IPS-18c (cell line): ENCODE data around the gene ANKRD55.
"Not testable (repeated sequence)": the region's sequence is repeated elsewhere in the genome, so short reads cannot be mapped to it uniquely, and the experiment has no call there.

Experiments
- H3K4me3 ChIP-seq: 2 replicates; pipeline ENCODE4 v1.7.0; 2013; ENCODE audit warnings: low read depth, mild to moderate bottlenecking, low read length, moderate library complexity; ENCODE audit not compliant: insufficient read depth
- H3K9me3 ChIP-seq: one replicate; pipeline ENCODE4 v1.6.1; 2013; ENCODE audit warnings: mild to moderate bottlenecking, low read length, moderate library complexity; ENCODE audit not compliant: control insufficient read depth, insufficient read depth

Gene ANKRD55

DNA sequence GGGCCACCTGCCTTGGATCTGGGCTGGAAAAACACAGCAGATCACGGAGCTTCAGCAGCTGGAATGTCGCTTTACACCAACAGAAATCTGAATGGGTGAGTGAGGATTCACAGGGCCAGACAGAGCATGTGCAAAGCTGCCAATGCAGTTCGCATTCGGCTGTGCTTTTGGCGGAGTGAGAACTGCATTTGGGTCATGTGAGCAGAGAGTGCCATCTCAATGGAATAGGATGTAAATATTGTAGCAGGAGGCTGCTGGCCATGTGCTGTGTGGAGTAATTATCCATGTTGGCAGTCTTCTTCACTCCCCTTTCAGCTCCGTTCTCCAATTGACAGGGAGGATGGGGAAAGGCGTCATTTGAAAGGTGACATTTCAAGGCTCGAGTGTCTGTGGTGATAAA is at the start of gene ANKRD55:
TSS of gene ANKRD55 (minus strand) at position 101 of the 400 bp plus-strand sequence. CDS start 417 bp downstream, outside the sequence.
- Histone ChIP-seq H3K4me3 (no peak within 1 kb of the TSS), H3K9me3 (no peaks in the 10 kb centered on the region)

DNA sequence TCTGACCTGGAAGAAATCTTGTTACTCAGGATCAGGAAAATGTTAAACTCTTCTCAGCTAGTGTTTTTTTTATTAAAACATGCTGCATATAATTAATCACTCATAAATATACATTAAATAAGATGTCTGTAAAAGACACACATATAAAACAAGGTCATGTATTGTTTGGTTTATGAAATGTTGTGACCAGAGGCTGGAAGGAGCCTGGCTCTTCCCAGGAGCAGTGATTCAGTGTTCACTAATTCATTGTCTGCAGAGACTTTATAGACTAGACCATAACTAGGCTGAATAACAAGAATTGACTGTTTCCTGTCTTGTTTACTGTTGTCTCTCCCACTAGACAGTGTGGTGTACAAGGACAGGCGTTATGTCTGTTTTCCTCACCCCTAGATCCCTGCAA is 49.1 kb upstream of the ANKRD55 start:
- Histone ChIP-seq H3K9me3 (no peaks in the 10 kb centered on the region), H3K4me3 (no peak overlapping the region)

DNA sequence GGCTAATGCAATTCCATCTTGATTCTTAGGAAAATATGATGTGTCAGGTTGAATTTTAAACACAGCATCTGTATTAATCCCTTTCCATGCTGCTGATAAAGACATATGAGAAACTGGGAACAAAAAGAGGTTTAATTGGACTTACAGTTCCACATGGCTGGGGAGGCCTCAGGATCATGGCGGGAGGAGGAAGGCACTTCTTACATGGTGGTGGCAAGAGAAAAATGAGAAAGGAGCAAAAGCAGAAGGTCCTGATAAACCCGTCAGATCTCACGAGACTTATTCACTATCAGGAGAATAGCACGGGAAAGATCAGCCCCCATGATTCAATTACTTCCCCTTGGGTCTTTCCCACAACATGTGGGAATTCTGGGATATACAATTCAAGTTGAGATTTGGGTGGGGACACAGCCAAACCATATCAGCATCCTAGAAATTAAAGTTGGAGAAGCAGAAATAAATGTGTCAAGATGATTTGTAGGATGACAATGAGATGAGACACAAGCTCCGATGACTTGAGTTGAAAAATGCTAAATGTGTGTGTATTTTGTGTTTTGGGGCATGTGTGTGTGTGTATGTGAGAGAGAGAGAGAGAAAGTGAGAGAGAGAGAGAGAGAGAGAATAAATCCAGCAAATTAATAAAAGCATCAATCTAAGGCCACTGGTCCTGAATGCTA is 48.5 kb upstream of the ANKRD55 start:
- H3K9me3 ChIP-seq: no peaks in the 10 kb centered on the region
- H3K4me3 ChIP-seq: no peak overlapping the region

DNA sequence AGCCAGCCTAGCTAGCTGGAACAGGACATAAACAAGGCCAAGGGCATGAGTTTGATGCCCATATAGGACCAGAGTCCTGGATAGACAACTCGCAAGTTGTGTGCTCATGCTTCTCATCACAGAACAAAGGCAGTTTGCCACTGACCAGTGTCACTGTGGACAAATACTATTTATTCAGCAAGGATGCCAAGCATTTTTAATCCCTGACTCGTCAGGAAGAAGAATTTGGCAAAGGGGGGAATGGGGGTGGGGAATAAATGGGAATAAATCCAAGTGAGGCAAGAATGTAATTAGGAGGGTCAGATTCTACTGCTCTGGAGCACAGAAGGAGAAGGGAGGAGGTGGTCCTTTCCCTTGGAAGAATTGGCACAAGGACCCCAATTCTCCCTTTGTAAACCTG is 46.8 kb upstream of the ANKRD55 start:
- no peaks in the 10 kb centered on the region for H3K9me3 ChIP-seq
- H3K4me3 ChIP-seq: no peak overlapping the region

DNA sequence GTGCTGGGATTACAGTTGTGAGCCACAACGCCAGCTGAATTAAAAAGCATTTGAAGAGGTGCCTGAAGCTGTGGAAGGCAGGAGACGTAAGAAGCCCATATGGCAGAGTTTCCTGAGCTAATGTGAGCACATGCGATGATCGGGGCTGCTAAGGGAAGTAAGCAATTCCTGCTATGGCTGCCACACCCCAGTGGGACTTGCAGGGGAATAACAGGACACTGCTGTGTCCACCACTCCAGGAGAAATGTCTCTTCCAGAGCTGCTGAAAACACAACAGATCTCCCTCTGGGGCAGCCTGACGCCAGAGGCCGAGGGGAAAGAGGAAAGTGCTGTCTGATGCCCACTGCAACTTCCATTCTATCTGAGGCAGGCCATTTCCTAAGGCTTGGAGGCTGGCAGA is 46.2 kb upstream of the ANKRD55 start:
- no peak overlapping the region for H3K4me3 ChIP-seq
- no peaks in the 10 kb centered on the region for H3K9me3 ChIP-seq

DNA sequence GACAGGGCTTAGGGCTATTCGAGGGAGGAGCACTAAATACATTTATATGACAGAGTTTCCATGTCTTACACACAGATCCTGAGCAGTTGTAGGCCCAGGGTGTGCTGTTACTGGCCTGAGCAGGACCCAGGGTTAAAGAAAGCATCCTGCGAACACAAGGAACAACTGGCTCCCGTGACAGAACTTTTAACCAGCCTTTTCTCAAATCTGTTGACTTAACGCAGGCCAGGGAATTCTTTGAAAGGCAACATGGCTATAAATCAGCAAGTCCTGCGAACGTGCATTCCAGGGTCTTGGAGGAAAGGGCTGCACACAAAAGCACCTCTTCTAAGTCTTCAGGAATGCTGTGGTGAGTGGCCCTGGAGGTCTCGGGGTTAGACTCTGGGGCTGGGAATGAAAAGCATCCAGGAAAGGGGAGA is 45.2 kb upstream of the ANKRD55 start:
- Histone ChIP-seq H3K4me3 (no peak overlapping the region), H3K9me3 (no peaks in the 10 kb centered on the region)

DNA sequence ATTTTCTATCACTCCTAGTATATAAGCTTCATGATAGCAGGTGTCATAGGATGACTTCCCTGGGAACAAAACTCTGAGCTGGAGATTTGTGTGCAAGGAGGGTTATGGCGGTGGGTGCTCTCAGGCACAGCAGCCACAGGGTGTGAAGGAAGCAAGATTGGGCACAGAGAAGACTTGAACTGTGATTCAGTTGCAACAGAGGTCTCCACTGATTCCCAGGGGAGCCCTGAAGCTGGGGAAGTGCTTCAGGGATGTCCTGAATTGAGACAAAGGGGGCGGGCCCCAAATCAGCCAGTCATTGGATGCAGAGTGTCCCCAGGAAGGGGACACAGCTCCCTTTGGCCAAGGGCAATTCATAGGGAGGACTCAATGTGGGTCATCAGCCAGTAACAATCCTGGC is 44.4 kb upstream of the ANKRD55 start:
- Histone ChIP-seq H3K4me3 (no peak overlapping the region), H3K9me3 (no peaks in the 10 kb centered on the region)

DNA sequence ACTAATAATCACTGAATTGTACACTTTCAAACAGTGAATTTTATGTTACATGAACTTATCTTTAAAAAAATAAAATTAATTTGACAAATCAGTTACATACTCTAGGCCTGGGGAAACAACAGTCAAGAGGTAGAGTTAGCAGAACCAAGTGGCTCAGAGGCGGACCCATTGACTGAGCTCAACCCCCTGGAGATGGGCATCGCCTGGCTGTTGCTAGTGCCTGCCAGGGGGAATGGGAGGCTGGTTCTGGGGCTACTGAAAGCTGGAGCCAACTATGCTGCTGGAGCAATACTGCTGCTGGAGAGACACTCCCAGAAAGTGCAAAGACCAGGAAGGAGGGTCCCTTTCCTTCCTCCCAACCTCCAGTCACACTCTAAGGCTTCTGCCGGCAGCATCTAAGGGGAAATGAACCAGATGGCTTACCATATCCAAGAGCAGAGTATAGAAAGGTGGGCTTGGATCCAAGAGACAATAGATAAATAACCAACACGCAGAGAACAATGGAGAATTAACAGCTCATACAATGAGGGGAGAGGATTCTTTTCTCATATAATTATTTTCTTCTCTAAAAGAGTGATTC is 40.3 kb upstream of the ANKRD55 start:
- no peaks in the 10 kb centered on the region for H3K9me3 ChIP-seq
- no peak overlapping the region for H3K4me3 ChIP-seq

DNA sequence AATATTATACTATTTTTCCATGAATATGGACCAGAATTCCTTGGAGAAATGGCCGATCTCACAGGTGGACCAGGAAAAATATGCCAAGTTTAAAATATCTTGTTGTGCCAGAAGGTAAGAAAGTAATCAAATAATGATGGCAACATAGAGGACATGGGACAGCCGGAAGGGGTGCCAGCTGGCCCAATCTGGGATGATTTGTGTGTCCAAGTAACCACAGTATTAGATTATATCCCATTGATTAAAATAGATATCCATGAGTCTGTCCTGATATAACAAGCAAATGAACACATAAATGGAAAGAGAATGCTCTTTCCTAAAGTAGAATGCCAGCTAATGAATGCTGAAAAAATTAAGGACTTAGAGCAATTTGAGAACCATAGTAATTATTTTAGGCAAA is 39.6 kb upstream of the ANKRD55 start:
- Histone ChIP-seq H3K9me3 (no peaks in the 10 kb centered on the region), H3K4me3 (no peak overlapping the region)

DNA sequence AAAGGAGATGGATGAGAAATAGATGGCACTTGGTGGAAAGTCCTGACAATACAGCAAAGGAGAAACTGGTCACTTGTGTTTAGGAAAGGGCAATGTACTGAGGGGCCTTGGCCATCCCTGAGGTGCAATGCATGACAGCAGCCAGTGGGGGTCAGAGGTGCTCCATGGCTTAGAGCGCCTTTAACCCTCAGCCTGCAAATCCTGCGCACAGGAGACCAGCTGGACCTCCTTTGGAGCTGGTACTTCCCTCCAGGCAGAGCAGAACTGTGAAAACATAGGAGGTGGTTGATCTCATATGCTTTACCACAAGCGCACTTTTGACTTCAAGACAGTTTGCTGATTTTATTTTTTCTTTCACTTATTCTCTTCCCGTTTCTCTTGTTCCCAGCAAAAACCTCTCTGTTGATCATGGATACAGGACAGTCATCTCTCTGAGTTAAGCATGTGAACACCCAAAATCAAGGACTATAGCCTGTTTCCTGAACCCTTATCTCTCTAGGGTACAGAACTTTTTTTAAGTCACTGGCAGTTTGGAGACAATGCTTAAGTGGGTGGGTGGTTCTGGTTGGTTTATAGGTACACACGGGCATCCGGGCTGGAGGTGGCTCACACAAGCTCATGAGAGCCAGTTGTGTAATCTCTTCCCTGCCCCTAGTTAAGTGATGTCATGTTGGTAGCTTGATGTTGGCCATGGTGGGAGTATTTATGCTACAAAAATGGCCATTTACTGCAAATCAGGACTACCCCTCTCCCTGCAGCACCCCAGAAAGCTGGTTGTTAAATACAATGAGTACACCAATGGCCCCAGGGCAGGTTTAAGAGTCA is 37.6 kb upstream of the ANKRD55 start:
- Histone ChIP-seq H3K9me3 (no peaks in the 10 kb centered on the region), H3K4me3 (no peak overlapping the region)

DNA sequence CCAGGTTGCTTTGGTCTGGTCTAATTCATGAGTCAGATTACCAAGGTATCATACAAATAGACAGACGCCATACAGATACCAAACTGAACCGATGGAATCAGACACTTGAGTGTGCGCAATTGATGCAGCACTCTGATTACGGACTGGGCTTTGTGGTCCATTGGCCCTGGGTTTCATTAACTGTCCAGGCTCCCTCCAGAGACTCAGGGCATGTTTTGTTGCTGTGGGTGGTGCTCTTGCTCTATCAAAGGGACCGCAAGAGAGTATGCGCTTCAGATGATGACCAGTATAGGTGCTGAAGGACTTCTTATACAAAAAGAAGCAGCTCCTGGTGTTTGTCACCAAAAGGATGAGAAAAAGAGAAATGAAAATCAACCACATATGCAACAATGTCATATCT is 36.9 kb upstream of the ANKRD55 start:
- H3K4me3 ChIP-seq: no peak overlapping the region
- no peaks in the 10 kb centered on the region for H3K9me3 ChIP-seq

DNA sequence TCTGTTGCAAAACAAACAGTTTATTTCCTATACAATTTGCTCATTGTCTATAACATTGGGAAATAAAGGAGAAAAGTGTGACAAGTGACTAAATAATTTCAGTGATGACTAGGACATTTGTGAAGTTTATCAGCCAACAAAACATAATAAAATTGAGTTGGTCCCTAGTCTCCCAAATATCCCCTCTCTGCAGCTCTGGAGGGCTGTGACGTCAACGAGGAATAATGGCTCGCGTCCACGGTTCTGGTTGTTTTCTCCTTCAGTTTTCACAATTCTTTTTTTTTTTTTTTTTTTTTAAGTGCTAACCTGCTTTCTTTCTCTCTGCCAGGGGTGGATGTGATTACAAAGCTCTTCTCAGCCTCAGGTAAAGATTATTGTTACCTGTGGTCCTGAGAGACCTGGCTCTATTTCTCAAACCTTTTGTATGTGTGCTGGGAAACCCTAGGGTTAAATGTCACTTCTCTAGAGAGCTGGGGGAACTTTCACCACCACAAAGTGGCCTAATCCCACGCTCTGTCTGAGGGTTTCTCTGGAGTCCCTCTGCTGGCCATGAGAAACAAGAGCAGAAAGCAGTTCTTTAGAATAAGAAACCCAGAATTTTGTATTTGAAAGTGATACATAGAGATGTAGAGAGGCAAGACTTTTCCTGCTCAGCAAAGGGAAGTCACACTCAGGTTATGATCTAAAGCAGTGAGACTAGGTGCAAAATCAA is 36.2 kb upstream of the ANKRD55 start:
- H3K4me3 ChIP-seq: no peak overlapping the region
- H3K9me3 ChIP-seq: no peaks in the 10 kb centered on the region

DNA sequence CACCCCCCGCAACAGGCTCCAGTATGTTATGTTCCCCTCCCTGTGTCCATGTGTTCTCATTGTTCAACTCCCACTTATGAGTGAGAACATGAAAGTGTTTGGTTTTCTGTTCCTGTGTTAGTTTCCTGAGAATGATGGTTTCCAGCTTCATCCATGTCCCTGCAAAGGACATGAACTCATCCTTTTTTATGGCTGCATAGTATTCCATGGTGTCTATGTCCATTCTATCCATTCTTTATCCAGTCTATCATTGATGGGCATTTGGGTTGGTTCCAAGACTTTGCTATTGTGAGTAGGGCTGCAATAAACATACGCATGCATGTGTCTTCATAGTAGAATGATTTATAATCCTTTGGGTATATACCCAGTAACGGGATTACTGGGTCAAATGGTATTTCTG is 35.6 kb upstream of the ANKRD55 start:
- H3K9me3 ChIP-seq: not testable (repeated sequence)

DNA sequence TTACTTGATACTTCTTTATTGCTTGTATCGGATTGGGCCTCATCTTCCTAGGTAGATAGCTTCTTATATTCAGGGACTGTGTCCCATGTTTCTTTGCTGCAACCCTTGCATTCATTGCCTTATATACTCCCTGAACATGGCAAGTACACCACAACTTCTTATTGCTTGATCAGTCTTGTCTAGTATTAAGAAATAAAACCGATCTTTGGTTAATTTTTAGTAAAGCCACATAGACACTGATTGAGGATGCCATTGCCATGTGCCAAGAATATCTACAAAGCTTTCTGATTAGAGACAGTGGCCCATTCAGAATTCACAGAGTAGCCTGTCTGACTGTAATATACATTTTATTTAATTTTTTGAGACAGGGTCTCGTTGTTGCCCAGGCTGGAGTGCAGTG is 34.7 kb upstream of the ANKRD55 start:
- Histone ChIP-seq H3K4me3 (no peak overlapping the region), H3K9me3 (no peaks in the 10 kb centered on the region)

More for the DNA sequence above, 35.6 kb upstream of the ANKRD55 start:
- H3K4me3 ChIP-seq: not testable (repeated sequence)

DNA sequence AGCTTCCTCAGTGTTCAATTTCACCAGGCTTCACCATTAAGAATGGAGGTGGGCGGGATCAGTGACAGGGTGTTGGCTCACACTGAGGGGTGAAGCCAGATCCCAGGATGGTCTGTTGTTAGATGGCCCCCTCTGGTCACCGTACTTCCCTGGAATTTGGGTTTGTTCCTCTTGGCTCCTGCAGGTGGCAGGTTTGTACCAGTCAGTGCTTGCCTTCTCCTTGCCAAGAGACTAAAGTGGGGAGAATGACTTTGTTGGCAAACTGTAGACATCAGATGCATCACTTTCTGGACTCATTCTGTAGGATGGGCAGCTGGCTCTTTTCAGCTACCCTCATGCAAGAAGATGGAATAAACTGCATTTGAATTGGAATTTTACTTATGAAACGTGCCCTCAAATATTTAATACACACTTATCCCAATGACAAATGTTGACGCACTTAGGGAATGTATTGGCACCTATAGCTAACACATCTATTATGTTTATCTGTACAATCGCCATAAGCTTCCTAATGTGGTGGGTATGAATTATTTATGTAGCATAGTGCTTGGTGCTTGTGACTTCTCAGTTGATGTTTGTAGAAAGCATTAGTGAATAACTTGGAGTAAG is 31.4 kb upstream of the ANKRD55 start:
- Histone ChIP-seq H3K9me3 (no peaks in the 10 kb centered on the region), H3K4me3 (no peak overlapping the region)

DNA sequence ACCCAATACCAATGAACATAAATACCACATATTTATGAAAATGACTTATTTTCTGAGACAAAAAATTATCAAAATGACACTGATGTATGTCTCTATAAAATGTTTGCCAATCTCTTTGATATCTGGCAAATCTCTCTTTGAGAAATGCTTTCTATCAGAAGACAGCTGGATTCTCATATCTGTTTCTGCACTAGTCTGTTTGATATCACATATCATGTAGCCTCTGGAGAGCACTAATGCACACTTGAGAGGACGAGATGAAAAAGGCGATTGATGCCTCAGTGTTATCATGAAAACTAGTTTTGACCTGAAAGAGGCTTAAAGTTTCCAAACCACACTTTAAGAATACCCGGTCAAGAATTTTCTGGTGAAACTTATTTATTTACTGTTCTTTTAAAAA is 29.1 kb upstream of the ANKRD55 start:
- no peak overlapping the region for H3K4me3 ChIP-seq
- H3K9me3 ChIP-seq: no peaks in the 10 kb centered on the region

DNA sequence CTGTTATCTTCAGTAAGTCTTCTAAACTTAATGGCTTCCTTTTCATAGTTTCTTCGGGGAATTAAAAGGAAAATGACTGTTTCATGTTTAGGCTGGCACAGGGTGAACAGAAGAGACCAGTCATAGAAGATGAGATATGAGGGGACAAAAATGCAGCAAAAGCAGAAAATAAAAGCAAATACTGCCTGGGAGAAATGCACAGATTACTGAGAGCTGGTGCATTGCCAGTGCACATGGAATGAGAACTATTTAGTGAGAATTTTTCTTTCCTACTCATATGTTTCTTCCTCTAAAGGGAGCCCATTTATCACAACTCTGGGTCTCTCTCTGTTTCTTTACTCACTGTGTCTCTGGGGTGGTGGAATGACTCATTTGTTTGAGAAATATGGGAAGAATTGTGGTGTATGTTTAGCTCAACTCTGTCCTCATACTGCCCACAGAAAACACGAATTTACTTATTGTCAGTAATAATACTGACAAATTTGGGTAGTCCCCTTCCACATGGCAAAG is 25.9 kb upstream of the ANKRD55 start:
- no peaks in the 10 kb centered on the region for H3K9me3 ChIP-seq
- H3K4me3 ChIP-seq: no peak overlapping the region
